HFFc6 (cell line): ENCODE results near the gene DAP. TPM values are rescaled to one million over a fixed set of nuclear protein-coding genes. Genes with fewer than 3 reads are reported as not detected.
A peak's percentile ranks its signal among the peaks of the same experiment; 100 is the strongest.

Experiments
- DNase-seq: peaks from one replicate; pipeline ENCODE4 v3.0.0-alpha.2; 2018
- H3K27ac Mint-ChIP-seq: 2 replicates; pipeline ENCODE4 v1.8.0; 2020; ENCODE audit warnings: mild to moderate bottlenecking, mixed read lengths
- H3K27me3 Mint-ChIP-seq: 2 replicates; pipeline ENCODE4 v1.8.0; 2021; ENCODE audit warnings: mild to moderate bottlenecking, moderate library complexity, mixed read lengths; ENCODE audit not compliant: insufficient read depth
- H3K36me3 Mint-ChIP-seq: 2 replicates; pipeline ENCODE4 v1.8.0; 2021; ENCODE audit warnings: low read depth, mixed read lengths
- H3K4me1 Mint-ChIP-seq: 2 replicates; pipeline ENCODE4 v1.8.0; 2020; ENCODE audit warnings: low read depth, mixed read lengths
- H3K4me3 Mint-ChIP-seq: 2 replicates; pipeline ENCODE4 v1.8.0; 2020; ENCODE audit warnings: mild to moderate bottlenecking, moderate library complexity, mixed read lengths
- H3K9me3 Mint-ChIP-seq: 2 replicates; pipeline ENCODE4 v1.8.0; 2020; ENCODE audit warnings: mild to moderate bottlenecking, mixed read lengths
- CTCF ChIP-seq: fragments of 200-600 bp; sonication (generic); IDR thresholded peaks from 2 replicates; pipeline ENCODE4 v1.5.0; 2021; ENCODE audit warnings: antibody characterized with exemption, mild to moderate bottlenecking
- total RNA-seq, 6 experiments: library from RNA; stranded (reverse); fragmentation: NEBNext Ultra II Directional; extraction: Animal tissue kit (Norgen Biotek cat#: 25700); gene quantifications; 2 replicates in 1 of 6; 3 replicates in 5 of 6; pipeline ENCODE4 v1.2.3, GENCODE V29; 2021

Gene DAP
- total RNA-seq, 6 experiments from 2014 or later: 255 to 357 (median 285) TPM

- no peak overlapping the region for H3K4me3 Mint-ChIP-seq
- H3K27me3 Mint-ChIP-seq: no peaks in the 10 kb centered on the region; the same call in 1 of the 2 replicates
- no peak for DNase-seq
- 0 out of 2 replicates have a peak overlapping the region, but pooled peaks have one; percentile 29 for H3K27ac Mint-ChIP-seq
- H3K9me3 Mint-ChIP-seq: no peaks in the 10 kb centered on the region
- peaks cover 36% of the 10 kb centered on the region for H3K4me1 Mint-ChIP-seq
- TF ChIP-seq CTCF: no peak
- peaks cover 54% of the 10 kb centered on the region for H3K36me3 Mint-ChIP-seq
These were observed 10.1 kb downstream of the DAP start for GRCh38 chr5:10750909-10751308.

GRCh38 chr5:10747678-10748622 lies 13.1 kb downstream of the DAP start:
- peaks cover 52% of the 10 kb centered on the region for H3K36me3 Mint-ChIP-seq
- no peaks in the 10 kb centered on the region; the same call in 1 of the 2 replicates for H3K27me3 Mint-ChIP-seq
- TF ChIP-seq CTCF: no peak
- DNase-seq: no peak
- H3K27ac Mint-ChIP-seq: no peak overlapping the region
- no peak overlapping the region for H3K4me3 Mint-ChIP-seq
- H3K9me3 Mint-ChIP-seq: no peaks in the 10 kb centered on the region; the same call in 1 of the 2 replicates
- H3K4me1 Mint-ChIP-seq: peaks cover 30% of the 10 kb centered on the region

GRCh38 chr5:10746711-10747110 lies 14.3 kb downstream of the DAP start:
- no peak for DNase-seq
- no peak for TF ChIP-seq CTCF
- Mint-ChIP-seq H3K27me3 (no peaks in the 10 kb centered on the region), H3K36me3 (peaks cover 63% of the 10 kb centered on the region), H3K27ac (no peak overlapping the region), H3K4me3 (no peak overlapping the region), H3K9me3 (no peaks in the 10 kb centered on the region; the same call in 1 of the 2 replicates), H3K4me1 (peaks cover 28% of the 10 kb centered on the region)

- Mint-ChIP-seq H3K27ac (peak overlapping the region; percentile 76), H3K27me3 (no peaks in the 10 kb centered on the region), H3K4me3 (no peak overlapping the region), H3K4me1 (peaks cover 20% of the 10 kb centered on the region), H3K36me3 (peaks cover 75% of the 10 kb centered on the region), H3K9me3 (peaks cover 12% of the 10 kb centered on the region)
- TF ChIP-seq CTCF: no peak
- peak; percentile 35 for DNase-seq
These were observed 15.9 kb downstream of the DAP start for GRCh38 chr5:10745133-10745532.

GRCh38 chr5:10744681-10745080 lies 16.4 kb downstream of the DAP start:
- H3K4me1 Mint-ChIP-seq: peaks cover 20% of the 10 kb centered on the region
- H3K27ac Mint-ChIP-seq: 0 out of 2 replicates have a peak overlapping the region, but pooled peaks have one; percentile 31
- peaks cover 16% of the 10 kb centered on the region for H3K9me3 Mint-ChIP-seq
- DNase-seq: no peak
- no peaks in the 10 kb centered on the region for H3K27me3 Mint-ChIP-seq
- no peak overlapping the region for H3K4me3 Mint-ChIP-seq
- H3K36me3 Mint-ChIP-seq: peaks cover 75% of the 10 kb centered on the region
- TF ChIP-seq CTCF: no peak
